H9 (cell line): ENCODE data around the gene RAB29. TPM values are rescaled to one million over a fixed set of nuclear protein-coding genes. Genes with fewer than 3 reads are reported as not detected.

Experiments
- DNase-seq: peaks from one replicate; pipeline ENCODE4 v3.0.0-alpha.2; 2017
- H2AFZ ChIP-seq: one replicate; pipeline ENCODE4 v1.6.1; 2013; ENCODE audit warnings: mild to moderate bottlenecking, low read length, control low read depth, moderate library complexity
- H2AK5ac ChIP-seq: 2 replicates; pipeline ENCODE4 v1.6.1; 2013; ENCODE audit warnings: low read length, control low read depth, mixed read lengths; ENCODE audit not compliant: insufficient read length
- H2BK120ac ChIP-seq: one replicate; pipeline ENCODE4 v1.6.1; 2013; ENCODE audit warnings: low read depth, mild to moderate bottlenecking, low read length, control low read depth, inconsistent platforms; ENCODE audit not compliant: poor library complexity, severe bottlenecking
- H2BK12ac ChIP-seq: 2 replicates; pipeline ENCODE4 v1.6.1; 2013; ENCODE audit warnings: low read length, control low read depth, mixed read lengths, low read depth; ENCODE audit not compliant: insufficient read length
- H2BK15ac ChIP-seq: 2 replicates; pipeline ENCODE4 v1.6.1; 2013; ENCODE audit warnings: low read depth, low read length, control low read depth
- H2BK20ac ChIP-seq: one replicate; pipeline ENCODE4 v1.6.1; 2013; ENCODE audit warnings: low read depth, mild to moderate bottlenecking, low read length, control low read depth, inconsistent platforms; ENCODE audit not compliant: poor library complexity, severe bottlenecking
- H2BK5ac ChIP-seq: 2 replicates; pipeline ENCODE4 v1.6.1; 2013; ENCODE audit warnings: low read length, control low read depth, mixed read lengths; ENCODE audit not compliant: insufficient read length
- H3K14ac ChIP-seq: 2 replicates; pipeline ENCODE4 v1.6.1; 2013; ENCODE audit warnings: low read length, control low read depth; ENCODE audit not compliant: insufficient read depth
- H3K18ac ChIP-seq: 2 replicates; pipeline ENCODE4 v1.6.1; 2013; ENCODE audit warnings: low read depth, mild to moderate bottlenecking, mixed read lengths, low read length, control low read depth; ENCODE audit not compliant: insufficient read length
- H3K23ac ChIP-seq: 2 replicates; pipeline ENCODE4 v1.6.1; 2013; ENCODE audit warnings: low read length, control low read depth, mixed read lengths, low read depth; ENCODE audit not compliant: insufficient read length
- H3K23me2 ChIP-seq: 2 replicates; pipeline ENCODE4 v1.6.1; 2013; ENCODE audit warnings: low read depth, mild to moderate bottlenecking, mixed read lengths, low read length, control low read depth; ENCODE audit not compliant: insufficient read length, poor library complexity, severe bottlenecking
- H3K27ac ChIP-seq: 2 replicates; pipeline ENCODE4 v1.5.1; 2013; ENCODE audit warnings: low read length, control low read depth, mixed read lengths, low read depth; ENCODE audit not compliant: insufficient read length
- H3K27me3 ChIP-seq: 2 replicates; pipeline ENCODE4 v1.6.1; 2013; ENCODE audit warnings: low read length, control low read depth, inconsistent platforms; ENCODE audit not compliant: insufficient read depth
- H3K4ac ChIP-seq: 2 replicates; pipeline ENCODE4 v1.6.1; 2013; ENCODE audit warnings: low read depth, mild to moderate bottlenecking, control low read depth, inconsistent platforms, low read length, moderate library complexity
- H3K4me1 ChIP-seq: 2 replicates; pipeline ENCODE4 v1.6.1; 2013; ENCODE audit warnings: low read length, control low read depth, inconsistent platforms; ENCODE audit not compliant: insufficient read depth
- H3K4me2 ChIP-seq: 2 replicates; pipeline ENCODE4 v1.6.1; 2013; ENCODE audit warnings: low read length, control low read depth, mixed read lengths; ENCODE audit not compliant: insufficient read length, insufficient read depth
- H3K56ac ChIP-seq: 2 replicates; pipeline ENCODE4 v1.6.1; 2013; ENCODE audit warnings: low read depth, mild to moderate bottlenecking, mixed read lengths, low read length, control low read depth; ENCODE audit not compliant: insufficient read length
- H3K79me1 ChIP-seq: 2 replicates; pipeline ENCODE4 v1.6.1; 2013; ENCODE audit warnings: low read depth, mild to moderate bottlenecking, moderate library complexity, low read length, control low read depth, inconsistent platforms; ENCODE audit not compliant: insufficient read depth, poor library complexity, severe bottlenecking
- H3K79me2 ChIP-seq: 2 replicates; pipeline ENCODE4 v1.6.1; 2013; ENCODE audit warnings: low read length, control low read depth, inconsistent platforms; ENCODE audit not compliant: insufficient read depth
- H3K9ac ChIP-seq: 2 replicates; pipeline ENCODE4 v1.6.1; 2013; ENCODE audit warnings: low read length, control low read depth, mixed read lengths; ENCODE audit not compliant: insufficient read length; ENCODE audit errors: extremely low read depth
- H3K9me3 ChIP-seq: one replicate; pipeline ENCODE4 v1.6.1; 2013; ENCODE audit warnings: low read depth, low read length, inconsistent platforms; ENCODE audit not compliant: control insufficient read depth
- H3T11ph ChIP-seq: one replicate; pipeline ENCODE4 v1.6.1; 2013; ENCODE audit warnings: mild to moderate bottlenecking, low read length, control low read depth, inconsistent platforms
- H4K20me1 ChIP-seq: one replicate; pipeline ENCODE4 v1.6.1; 2013; ENCODE audit not compliant: control insufficient read depth, insufficient read length, insufficient read depth
- H4K5ac ChIP-seq: 2 replicates; pipeline ENCODE4 v1.6.1; 2013; ENCODE audit warnings: low read depth, mild to moderate bottlenecking, mixed read lengths, low read length, control low read depth; ENCODE audit not compliant: insufficient read length
- H4K8ac ChIP-seq: replicated peaks from 2 replicates; pipeline ENCODE4 v1.6.1; 2013; ENCODE audit warnings: low read length, control low read depth, mixed read lengths, low read depth; ENCODE audit not compliant: insufficient read length
- H4K91ac ChIP-seq: 2 replicates; pipeline ENCODE4 v1.6.1; 2013; ENCODE audit warnings: low read depth, mild to moderate bottlenecking, moderate library complexity, mixed read lengths, low read length, control low read depth; ENCODE audit not compliant: insufficient read length
- H3K27ac Mint-ChIP-seq, 3 experiments: 2 replicates in 2 of 3; 3 replicates in 1 of 3; pipeline ENCODE4 v1.8.0; 2020 to 2021; ENCODE audit warnings: mixed read lengths in 3 of 3, mild to moderate bottlenecking in 1 of 3, moderate library complexity in 1 of 3
- H3K27me3 Mint-ChIP-seq: 2 replicates; pipeline ENCODE4 v1.8.0; 2021; ENCODE audit warnings: low read depth, mild to moderate bottlenecking, moderate library complexity, mixed read lengths
- H3K36me3 Mint-ChIP-seq, 3 experiments: 2 replicates in 2 of 3; 3 replicates in 1 of 3; pipeline ENCODE4 v1.8.0; 2020 to 2021; ENCODE audit warnings: low read depth in 3 of 3, mixed read lengths in 3 of 3; ENCODE audit not compliant: insufficient read depth in 1 of 3
- H3K4me1 Mint-ChIP-seq, 2 experiments: 2 replicates each; pipeline ENCODE4 v1.8.0; 2020; ENCODE audit warnings: mixed read lengths in 2 of 2
- H3K4me3 Mint-ChIP-seq, 2 experiments: 2 replicates in 1 of 2; 3 replicates in 1 of 2; pipeline ENCODE4 v1.8.0; 2020 to 2021; ENCODE audit warnings: mild to moderate bottlenecking in 2 of 2, mixed read lengths in 2 of 2, moderate library complexity in 1 of 2
- H3K9me3 Mint-ChIP-seq, 2 experiments: 2 replicates in 1 of 2; 3 replicates in 1 of 2; pipeline ENCODE4 v1.8.0; 2020; ENCODE audit warnings: mild to moderate bottlenecking in 2 of 2, mixed read lengths in 2 of 2, moderate library complexity in 1 of 2
- WGBS: extraction: QIAGEN DNeasy Blood & Tissue Kit; methylation state at CpG from one replicate; pipeline ENCODE4 v1.1.7; 2013; ENCODE audit warnings: missing lambda C conversion rate, low lambda C conversion rate, mixed read lengths; ENCODE audit not compliant: insufficient read length; ENCODE audit errors: extremely low coverage; 5-methylcytosine and 5-hydroxymethylcytosine counted together
- total RNA-seq: library from RNA; stranded (reverse); gene quantifications from 2 replicates; pipeline ENCODE4 v1.2.1, GENCODE V29; 2021
- TF ChIP-seq, protein P1 (sequence below): fragments of 200-600 bp; sonication (generic); conservative IDR thresholded peaks from 3 replicates; pipeline ENCODE4 v1.8.0; 2021; ENCODE audit warnings: antibody characterized with exemption, mild to moderate bottlenecking

The RAB29 gene
- total RNA-seq, 1 experiment from 2014 or later, result 4.2 TPM

GRCh38 chr1:205804605-205805004, 29.3 kb upstream of the RAB29 start:
- Histone ChIP-seq H2AFZ (no peak overlapping the region), H4K91ac (no peak overlapping the region), H3K27me3 (no peaks in the 10 kb centered on the region), H3K56ac (no peak overlapping the region), H2AK5ac (no peak overlapping the region), H3K4ac (no peak overlapping the region), H3K9me3 (no peaks in the 10 kb centered on the region), H3K27ac (no peak overlapping the region), H3K79me1 (peaks cover 3% of the 10 kb centered on the region), H3T11ph (no peak overlapping the region), H2BK120ac (no peak overlapping the region), H3K14ac (no peak overlapping the region), H2BK20ac (no peak overlapping the region), H4K20me1 (no peaks in the 10 kb centered on the region), H3K9ac (no peak overlapping the region), H3K18ac (no peak overlapping the region), H3K23me2 (no peaks in the 10 kb centered on the region), H4K5ac (no peak overlapping the region), H2BK5ac (no peak overlapping the region), H3K4me2 (no peak overlapping the region), H3K79me2 (no peaks in the 10 kb centered on the region), H3K4me1 (no peaks in the 10 kb centered on the region), H4K8ac (no peak overlapping the region), H3K23ac (no peak overlapping the region), H2BK12ac (no peak overlapping the region), H2BK15ac (no peak overlapping the region)
- no peak for DNase-seq
- Mint-ChIP-seq H3K9me3 (no peaks in the 10 kb centered on the region), H3K4me3 (no peak overlapping the region), H3K36me3 (peaks cover 20 to 29% (median 24%) of the 10 kb centered on the region in 3 experiments), H3K27ac (peak overlapping the region in 2 of 3 experiments; percentile 20 to 84; a peak in 3 of 7 replicates), H3K4me1 (peaks cover 15 to 21% of the 10 kb centered on the region in 2 experiments), H3K27me3 (no peaks in the 10 kb centered on the region)
- no CpG with 5 or more reads among the region's 2 CpGs for WGBS
- TF ChIP-seq, protein P1, sequence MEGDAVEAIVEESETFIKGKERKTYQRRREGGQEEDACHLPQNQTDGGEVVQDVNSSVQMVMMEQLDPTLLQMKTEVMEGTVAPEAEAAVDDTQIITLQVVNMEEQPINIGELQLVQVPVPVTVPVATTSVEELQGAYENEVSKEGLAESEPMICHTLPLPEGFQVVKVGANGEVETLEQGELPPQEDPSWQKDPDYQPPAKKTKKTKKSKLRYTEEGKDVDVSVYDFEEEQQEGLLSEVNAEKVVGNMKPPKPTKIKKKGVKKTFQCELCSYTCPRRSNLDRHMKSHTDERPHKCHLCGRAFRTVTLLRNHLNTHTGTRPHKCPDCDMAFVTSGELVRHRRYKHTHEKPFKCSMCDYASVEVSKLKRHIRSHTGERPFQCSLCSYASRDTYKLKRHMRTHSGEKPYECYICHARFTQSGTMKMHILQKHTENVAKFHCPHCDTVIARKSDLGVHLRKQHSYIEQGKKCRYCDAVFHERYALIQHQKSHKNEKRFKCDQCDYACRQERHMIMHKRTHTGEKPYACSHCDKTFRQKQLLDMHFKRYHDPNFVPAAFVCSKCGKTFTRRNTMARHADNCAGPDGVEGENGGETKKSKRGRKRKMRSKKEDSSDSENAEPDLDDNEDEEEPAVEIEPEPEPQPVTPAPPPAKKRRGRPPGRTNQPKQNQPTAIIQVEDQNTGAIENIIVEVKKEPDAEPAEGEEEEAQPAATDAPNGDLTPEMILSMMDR, result no peak
